Measurements from ENCODE around the gene MAML3.

The MAML3 gene

GRCh38 chr4:139768896-139769295 is 385.1 kb downstream of the MAML3 start:
- no peak for DNase-seq (ENCODE audit: extremely low read depth in 1 of 2, low read depth in 1 of 2)

GRCh38 chr4:139768366-139768765 is 385.6 kb downstream of the MAML3 start:
- no peak for DNase-seq (ENCODE audit: extremely low read depth in 1 of 2, low read depth in 1 of 2)

- no peak for DNase-seq (ENCODE audit: extremely low read depth in 1 of 2, low read depth in 1 of 2)
Observed at GRCh38 chr4:139767585-139767984, 386.4 kb downstream of the MAML3 start.

- DNase-seq (ENCODE audit: extremely low read depth in 1 of 2, low read depth in 1 of 2): no peak
Observed at GRCh38 chr4:139767168-139767567, 386.8 kb downstream of the MAML3 start.

GRCh38 chr4:139764686-139765310 is 389.2 kb downstream of the MAML3 start:
- DNase-seq (ENCODE audit: extremely low read depth in 1 of 2, low read depth in 1 of 2): no peak

GRCh38 chr4:139764182-139764581 is 389.8 kb downstream of the MAML3 start:
- DNase-seq (ENCODE audit: extremely low read depth in 1 of 2, low read depth in 1 of 2): no peak

- DNase-seq (ENCODE audit: extremely low read depth in 1 of 2, low read depth in 1 of 2): no peak
Observed at GRCh38 chr4:139763672-139764071, 390.3 kb downstream of the MAML3 start.

- DNase-seq (ENCODE audit: extremely low read depth in 1 of 2, low read depth in 1 of 2): no peak
Observed at GRCh38 chr4:139763205-139763604, 390.8 kb downstream of the MAML3 start.

- no peak for DNase-seq (ENCODE audit: extremely low read depth in 1 of 2, low read depth in 1 of 2)
Observed at GRCh38 chr4:139762720-139763119, 391.3 kb downstream of the MAML3 start.

GRCh38 chr4:139761461-139761860 is 392.5 kb downstream of the MAML3 start:
- DNase-seq (ENCODE audit: extremely low read depth in 1 of 2, low read depth in 1 of 2): no peak

GRCh38 chr4:139760567-139760966 is 393.4 kb downstream of the MAML3 start:
- no peak for DNase-seq (ENCODE audit: extremely low read depth in 1 of 2, low read depth in 1 of 2)

GRCh38 chr4:139759097-139759496 is 394.9 kb downstream of the MAML3 start:
- no peak for DNase-seq (ENCODE audit: extremely low read depth in 1 of 2, low read depth in 1 of 2)

GRCh38 chr4:139756391-139757180 is 397.4 kb downstream of the MAML3 start:
- no peak for DNase-seq (ENCODE audit: extremely low read depth in 1 of 2, low read depth in 1 of 2)

GRCh38 chr4:139754938-139755337 is 399.0 kb downstream of the MAML3 start:
- no peak for DNase-seq (ENCODE audit: extremely low read depth in 1 of 2, low read depth in 1 of 2)

GRCh38 chr4:139753686-139754085 is 400.3 kb downstream of the MAML3 start:
- DNase-seq (ENCODE audit: extremely low read depth in 1 of 2, low read depth in 1 of 2): no peak

GRCh38 chr4:139749835-139750498 is 404.0 kb downstream of the MAML3 start:
- no peak for DNase-seq (ENCODE audit: extremely low read depth in 1 of 2, low read depth in 1 of 2)

- DNase-seq (ENCODE audit: extremely low read depth in 1 of 2, low read depth in 1 of 2): no peak
Observed at GRCh38 chr4:139749338-139749737, 404.6 kb downstream of the MAML3 start.

- DNase-seq (ENCODE audit: extremely low read depth in 1 of 2, low read depth in 1 of 2): no peak
Observed at GRCh38 chr4:139746431-139747171, 407.4 kb downstream of the MAML3 start.

- DNase-seq (ENCODE audit: extremely low read depth in 1 of 2, low read depth in 1 of 2): no peak
Observed at GRCh38 chr4:139745111-139745639, 408.8 kb downstream of the MAML3 start.

- DNase-seq (ENCODE audit: extremely low read depth in 1 of 2, low read depth in 1 of 2): no peak
Observed at GRCh38 chr4:139744232-139744631, 409.8 kb downstream of the MAML3 start.

- no peak for DNase-seq (ENCODE audit: extremely low read depth in 1 of 2, low read depth in 1 of 2)
Observed at GRCh38 chr4:139743027-139743426, 411.0 kb downstream of the MAML3 start.
